HFFc6 (cell line): Measurements from ENCODE around the gene ZNF845. TPM values are rescaled to one million over a fixed set of nuclear protein-coding genes. Genes with fewer than 3 reads are reported as not detected.
"Not testable (repeated sequence)": the region's sequence is repeated elsewhere in the genome, so short reads cannot be mapped to it uniquely, and the experiment has no call there.

ENCODE experiments used
- DNase-seq: peaks from one replicate; pipeline ENCODE4 v3.0.0-alpha.2; 2018
- H3K27ac Mint-ChIP-seq: 2 replicates; pipeline ENCODE4 v1.8.0; 2020; ENCODE audit warnings: mild to moderate bottlenecking, mixed read lengths
- H3K27me3 Mint-ChIP-seq: 2 replicates; pipeline ENCODE4 v1.8.0; 2021; ENCODE audit warnings: mild to moderate bottlenecking, moderate library complexity, mixed read lengths; ENCODE audit not compliant: insufficient read depth
- H3K36me3 Mint-ChIP-seq: 2 replicates; pipeline ENCODE4 v1.8.0; 2021; ENCODE audit warnings: low read depth, mixed read lengths
- H3K4me1 Mint-ChIP-seq: 2 replicates; pipeline ENCODE4 v1.8.0; 2020; ENCODE audit warnings: low read depth, mixed read lengths
- H3K4me3 Mint-ChIP-seq: 2 replicates; pipeline ENCODE4 v1.8.0; 2020; ENCODE audit warnings: mild to moderate bottlenecking, moderate library complexity, mixed read lengths
- H3K9me3 Mint-ChIP-seq: 2 replicates; pipeline ENCODE4 v1.8.0; 2020; ENCODE audit warnings: mild to moderate bottlenecking, mixed read lengths
- total RNA-seq, 6 experiments: library from RNA; stranded (reverse); fragmentation: NEBNext Ultra II Directional; extraction: Animal tissue kit (Norgen Biotek cat#: 25700); gene quantifications; 2 replicates in 1 of 6; 3 replicates in 5 of 6; pipeline ENCODE4 v1.2.3, GENCODE V29; 2021
- TF ChIP-seq, protein P1 (sequence below): fragments of 200-600 bp; sonication (generic); IDR thresholded peaks from 2 replicates; pipeline ENCODE4 v1.5.0; 2021; ENCODE audit warnings: antibody characterized with exemption, mild to moderate bottlenecking

ZNF845 gene
- total RNA-seq, 6 experiments from 2014 or later: 4.0 to 4.5 (median 4.2) TPM

DNA sequence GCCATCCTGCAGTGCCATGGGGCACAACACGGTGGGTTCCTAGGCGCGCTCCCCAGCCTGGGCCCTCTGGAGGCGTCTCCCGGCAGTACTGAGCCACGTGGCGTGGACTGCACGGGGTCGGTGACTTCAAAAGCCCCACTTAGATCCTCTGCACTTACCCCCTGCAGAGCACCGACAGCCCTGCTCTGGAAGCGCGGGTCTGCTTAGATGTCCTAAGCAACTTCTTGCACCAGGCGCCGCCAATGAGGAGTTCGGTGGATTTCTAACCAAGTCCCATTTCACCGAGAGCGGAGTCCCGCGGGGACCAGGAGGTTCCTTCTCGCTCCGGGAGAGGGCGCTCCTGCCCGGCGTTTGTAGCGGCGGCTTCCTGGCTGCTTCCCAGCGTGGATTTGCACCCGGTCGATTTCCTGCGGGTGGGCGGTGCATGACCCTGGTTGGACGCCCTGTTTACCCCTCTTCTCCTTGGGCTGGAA, 25.2 kb upstream of the ZNF845 start:
- TF ChIP-seq, protein P1, sequence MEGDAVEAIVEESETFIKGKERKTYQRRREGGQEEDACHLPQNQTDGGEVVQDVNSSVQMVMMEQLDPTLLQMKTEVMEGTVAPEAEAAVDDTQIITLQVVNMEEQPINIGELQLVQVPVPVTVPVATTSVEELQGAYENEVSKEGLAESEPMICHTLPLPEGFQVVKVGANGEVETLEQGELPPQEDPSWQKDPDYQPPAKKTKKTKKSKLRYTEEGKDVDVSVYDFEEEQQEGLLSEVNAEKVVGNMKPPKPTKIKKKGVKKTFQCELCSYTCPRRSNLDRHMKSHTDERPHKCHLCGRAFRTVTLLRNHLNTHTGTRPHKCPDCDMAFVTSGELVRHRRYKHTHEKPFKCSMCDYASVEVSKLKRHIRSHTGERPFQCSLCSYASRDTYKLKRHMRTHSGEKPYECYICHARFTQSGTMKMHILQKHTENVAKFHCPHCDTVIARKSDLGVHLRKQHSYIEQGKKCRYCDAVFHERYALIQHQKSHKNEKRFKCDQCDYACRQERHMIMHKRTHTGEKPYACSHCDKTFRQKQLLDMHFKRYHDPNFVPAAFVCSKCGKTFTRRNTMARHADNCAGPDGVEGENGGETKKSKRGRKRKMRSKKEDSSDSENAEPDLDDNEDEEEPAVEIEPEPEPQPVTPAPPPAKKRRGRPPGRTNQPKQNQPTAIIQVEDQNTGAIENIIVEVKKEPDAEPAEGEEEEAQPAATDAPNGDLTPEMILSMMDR: peak; percentile 47
- Mint-ChIP-seq H3K36me3 (no peaks in the 10 kb centered on the region), H3K27me3 (no peaks in the 10 kb centered on the region), H3K9me3 (peaks cover 29% of the 10 kb centered on the region), H3K4me1 (no peaks in the 10 kb centered on the region), H3K27ac (no peak overlapping the region), H3K4me3 (no peak overlapping the region)
- DNase-seq: no peak

DNA sequence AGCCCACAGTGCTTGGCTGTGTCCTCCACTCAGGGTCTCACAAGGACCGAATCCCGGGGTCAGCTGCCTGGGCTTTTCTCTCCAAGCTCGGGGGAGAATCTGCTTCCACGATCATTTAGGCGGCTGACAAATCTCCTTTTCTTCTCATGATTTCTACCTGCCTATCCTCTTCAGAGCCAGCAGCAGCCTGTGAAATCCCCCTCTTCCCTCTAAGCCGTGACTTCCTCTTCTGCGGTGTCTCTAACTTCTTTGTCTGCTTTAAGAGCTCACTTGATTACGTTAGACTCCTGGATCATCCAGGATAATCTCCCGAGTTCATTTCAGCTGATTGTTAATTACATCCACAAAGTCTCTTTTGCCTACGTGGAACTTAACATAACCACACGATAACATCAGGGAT, 22.5 kb upstream of the ZNF845 start:
- Mint-ChIP-seq H3K36me3 (no peaks in the 10 kb centered on the region), H3K9me3 (peaks cover 27% of the 10 kb centered on the region; the same call in 1 of the 2 replicates), H3K27me3 (no peaks in the 10 kb centered on the region), H3K4me1 (no peaks in the 10 kb centered on the region), H3K27ac (no peak overlapping the region), H3K4me3 (no peak overlapping the region)
- no peak for DNase-seq
- TF ChIP-seq, protein P1: no peak

DNA sequence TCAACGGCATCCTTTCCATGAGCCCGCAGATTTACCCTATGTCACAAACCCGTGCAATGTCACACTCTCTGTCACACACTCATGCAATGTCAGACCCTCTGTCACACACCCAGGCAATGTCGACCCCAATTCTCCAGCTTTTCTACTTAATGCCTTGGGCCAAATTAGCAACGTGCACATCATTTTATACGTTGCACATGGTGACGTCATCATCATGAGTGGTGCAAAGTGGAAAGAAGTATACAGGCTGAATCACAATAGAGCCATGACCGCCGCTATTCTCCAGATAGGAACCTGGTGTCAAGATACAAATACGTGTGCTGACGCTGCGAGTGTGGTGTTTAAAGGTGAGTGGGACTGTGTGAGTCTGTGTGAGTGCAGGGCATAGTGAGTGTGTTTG, 21.7 kb upstream of the ZNF845 start:
- no peaks in the 10 kb centered on the region for H3K27me3 Mint-ChIP-seq
- H3K36me3 Mint-ChIP-seq: no peaks in the 10 kb centered on the region

DNA sequence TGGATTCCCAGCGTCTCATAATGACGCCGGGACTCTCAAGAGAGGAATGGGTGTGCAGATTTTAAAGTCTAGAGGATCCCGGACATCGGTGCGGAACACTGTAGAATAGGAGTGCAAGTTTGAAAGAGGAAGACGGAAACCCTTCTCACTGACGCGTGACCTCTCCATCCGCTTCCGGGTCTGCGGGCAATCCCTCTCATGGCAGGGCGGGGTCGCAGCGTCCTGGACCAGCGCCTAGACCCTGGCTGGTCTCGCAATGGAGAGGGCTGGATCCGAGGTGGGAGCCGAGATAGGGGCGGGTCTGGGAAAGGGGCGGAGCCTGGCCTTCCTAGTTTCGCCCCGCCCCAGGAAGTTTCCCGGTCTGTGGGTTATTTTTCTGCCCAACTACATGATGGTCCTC, 4.6 kb upstream of the ZNF845 start:
- Mint-ChIP-seq H3K9me3 (peaks cover 32% of the 10 kb centered on the region), H3K27me3 (peaks cover 1% of the 10 kb centered on the region; the same call in 1 of the 2 replicates), H3K4me3 (no peak overlapping the region), H3K4me1 (peaks cover 8% of the 10 kb centered on the region), H3K27ac (no peak overlapping the region), H3K36me3 (peaks cover 23% of the 10 kb centered on the region)
- TF ChIP-seq, protein P1: no peak
- no peak for DNase-seq

More for the DNA sequence above, 21.7 kb upstream of the ZNF845 start:
- Mint-ChIP-seq H3K9me3 (peaks cover 22% of the 10 kb centered on the region; the same call in 1 of the 2 replicates), H3K4me3 (no peak overlapping the region), H3K4me1 (no peaks in the 10 kb centered on the region), H3K27ac (no peak overlapping the region)
- TF ChIP-seq, protein P1: no peak
- no peak for DNase-seq

DNA sequence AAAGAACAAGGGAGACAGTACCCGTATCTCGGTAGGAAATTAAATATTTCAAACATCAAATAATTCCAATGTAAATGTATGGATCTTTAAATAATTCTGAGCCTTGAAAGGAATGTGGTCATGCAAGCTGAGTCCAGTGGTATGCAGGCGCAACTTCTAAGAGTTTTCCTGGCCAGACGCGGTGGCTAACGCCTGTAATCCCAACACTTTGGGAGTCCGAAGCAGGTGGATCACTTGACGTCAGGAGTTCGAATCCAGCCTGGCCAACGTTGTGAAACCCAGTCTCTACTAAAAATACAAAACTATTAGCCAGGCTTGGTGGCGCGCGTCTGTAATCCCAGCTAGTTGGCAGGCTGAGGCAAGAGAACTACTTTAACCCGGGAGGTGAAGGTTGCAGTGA, 1.1 kb upstream of the ZNF845 start:
- peak overlapping the region; percentile 91 for H3K4me3 Mint-ChIP-seq
- DNase-seq: no peak
- peak overlapping the region; percentile 86 for H3K27ac Mint-ChIP-seq
- peaks cover 28% of the 10 kb centered on the region for H3K9me3 Mint-ChIP-seq
- TF ChIP-seq, protein P1: no peak
- peaks cover 4% of the 10 kb centered on the region for H3K27me3 Mint-ChIP-seq
- H3K36me3 Mint-ChIP-seq: peaks cover 37% of the 10 kb centered on the region
- peaks cover 15% of the 10 kb centered on the region for H3K4me1 Mint-ChIP-seq

DNA sequence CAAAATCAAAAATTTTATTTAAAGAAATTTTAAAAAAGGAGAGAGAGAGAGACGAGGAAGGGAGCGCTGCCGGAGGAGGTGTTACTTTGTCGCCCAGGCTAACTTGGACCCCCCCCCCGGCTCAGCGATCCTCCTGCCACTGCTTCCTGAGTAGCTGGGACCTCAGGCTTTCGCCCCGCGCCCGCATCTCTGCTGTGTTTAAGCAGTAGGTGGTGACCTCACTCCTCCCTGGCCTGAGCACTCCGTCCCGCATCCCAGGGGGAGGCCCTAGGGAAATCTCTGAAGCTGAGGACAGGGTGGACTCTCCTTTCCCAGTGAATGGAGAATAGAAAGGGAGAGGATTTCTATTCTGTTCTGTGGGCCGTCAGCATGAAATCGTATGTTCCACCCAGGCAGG, 485 bp upstream of the ZNF845 start:
- Mint-ChIP-seq H3K4me3 (peak overlapping the region; percentile 91), H3K27ac (peak overlapping the region; percentile 86), H3K36me3 (peaks cover 43% of the 10 kb centered on the region), H3K4me1 (peaks cover 15% of the 10 kb centered on the region), H3K9me3 (peaks cover 23% of the 10 kb centered on the region), H3K27me3 (peaks cover 4% of the 10 kb centered on the region)
- TF ChIP-seq, protein P1: no peak
- DNase-seq: no peak

DNA sequence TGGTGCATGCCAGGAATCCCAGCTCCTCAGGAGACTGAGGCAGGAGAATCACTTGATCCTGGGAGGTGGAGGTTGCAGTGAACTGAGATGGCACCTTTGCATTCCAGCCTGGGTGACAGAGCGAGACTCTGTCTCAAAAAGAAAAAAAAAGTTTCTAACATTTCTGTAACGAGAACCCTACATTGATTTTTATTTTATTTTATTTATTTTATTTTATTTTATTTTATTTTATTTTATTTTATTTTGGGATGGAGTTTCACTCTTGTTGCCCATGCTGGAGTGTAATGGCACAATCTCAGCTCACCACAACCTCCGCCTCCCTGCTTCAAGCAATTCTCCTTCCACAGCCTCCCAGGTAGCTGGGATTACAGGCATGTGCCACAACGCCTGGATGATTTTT, 10.9 kb downstream of the ZNF845 start:
- not testable (repeated sequence) for H3K27me3 Mint-ChIP-seq, H3K4me3 Mint-ChIP-seq, H3K4me1 Mint-ChIP-seq, H3K27ac Mint-ChIP-seq, DNase-seq
- peaks cover 94% of the 10 kb centered on the region for H3K36me3 Mint-ChIP-seq
- H3K9me3 Mint-ChIP-seq: peaks cover 63% of the 10 kb centered on the region
